Body of pancreas (tissue), 4 donors: ENCODE measurements around the gene HHEX.

Source experiments
- POLR2A ChIP-seq, 3 donors: fragments of 450-650 bp; IDR thresholded peaks; one replicate each; pipeline ENCODE4 v1.6.1; 2016; ENCODE audit warnings: antibody characterized with exemption in 3 of 3, mild to moderate bottlenecking in 2 of 3
- TF ChIP-seq, protein P1 (sequence below), 7 experiments: fragments of 450-650 bp in 4 of 7; fragments of 200-600 bp in 3 of 7; sonication (generic) in 3 of 7; IDR thresholded peaks; one replicate each; pipeline ENCODE4 v1.5.1; 2016 to 2019; ENCODE audit warnings: antibody characterized with exemption in 7 of 7

DNA sequence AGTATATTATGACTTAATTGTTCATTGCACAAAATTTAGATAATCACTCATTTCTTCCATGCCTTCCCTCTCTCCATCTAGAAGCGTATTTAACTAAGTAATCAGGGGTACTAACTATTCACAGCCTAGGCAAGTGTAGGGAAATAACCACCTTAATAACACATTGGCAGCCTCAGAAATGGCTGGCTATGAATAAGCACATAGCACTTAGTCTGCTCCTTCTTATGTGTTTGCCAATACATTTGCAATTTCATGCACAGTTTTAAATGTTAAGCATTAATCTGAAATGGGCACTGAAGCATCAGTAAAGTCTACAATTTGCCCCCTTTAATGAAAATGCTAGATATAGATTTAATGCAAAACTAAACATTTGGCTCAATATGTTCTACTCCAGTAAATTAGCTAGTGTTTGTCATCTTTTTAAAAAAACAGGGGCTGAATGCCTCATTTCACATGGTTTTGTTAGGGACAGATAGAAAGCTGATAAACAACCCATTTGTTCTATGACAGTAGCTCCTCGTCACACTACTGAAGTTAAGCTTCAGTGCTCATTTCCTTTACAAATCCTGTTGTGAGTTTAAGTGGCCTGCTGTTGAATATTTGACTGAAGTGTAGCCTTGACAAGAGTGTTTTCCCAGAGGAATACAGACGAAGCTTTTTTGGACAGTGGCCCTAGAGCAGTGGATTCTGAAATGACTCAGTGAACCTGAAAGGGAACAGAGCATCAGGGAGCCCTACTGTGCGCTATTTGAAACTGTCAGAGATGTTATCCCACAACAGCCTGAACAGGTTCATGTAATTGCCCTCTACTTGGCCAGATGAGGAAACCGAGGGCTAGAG is 30.5 kb downstream of the HHEX start:
- TF ChIP-seq, protein P1, sequence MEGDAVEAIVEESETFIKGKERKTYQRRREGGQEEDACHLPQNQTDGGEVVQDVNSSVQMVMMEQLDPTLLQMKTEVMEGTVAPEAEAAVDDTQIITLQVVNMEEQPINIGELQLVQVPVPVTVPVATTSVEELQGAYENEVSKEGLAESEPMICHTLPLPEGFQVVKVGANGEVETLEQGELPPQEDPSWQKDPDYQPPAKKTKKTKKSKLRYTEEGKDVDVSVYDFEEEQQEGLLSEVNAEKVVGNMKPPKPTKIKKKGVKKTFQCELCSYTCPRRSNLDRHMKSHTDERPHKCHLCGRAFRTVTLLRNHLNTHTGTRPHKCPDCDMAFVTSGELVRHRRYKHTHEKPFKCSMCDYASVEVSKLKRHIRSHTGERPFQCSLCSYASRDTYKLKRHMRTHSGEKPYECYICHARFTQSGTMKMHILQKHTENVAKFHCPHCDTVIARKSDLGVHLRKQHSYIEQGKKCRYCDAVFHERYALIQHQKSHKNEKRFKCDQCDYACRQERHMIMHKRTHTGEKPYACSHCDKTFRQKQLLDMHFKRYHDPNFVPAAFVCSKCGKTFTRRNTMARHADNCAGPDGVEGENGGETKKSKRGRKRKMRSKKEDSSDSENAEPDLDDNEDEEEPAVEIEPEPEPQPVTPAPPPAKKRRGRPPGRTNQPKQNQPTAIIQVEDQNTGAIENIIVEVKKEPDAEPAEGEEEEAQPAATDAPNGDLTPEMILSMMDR (IDR thresholded peaks at IDR 0.05), result no peak
- no peak for TF ChIP-seq POLR2A (IDR thresholded peaks at IDR 0.05)
